Effector memory CD8-positive, alpha-beta T cell (primary cell): ENCODE measurements around the gene PIAS1.
A peak's percentile ranks its signal among the peaks of the same experiment; 100 is the strongest.

ENCODE experiments used
- ATAC-seq: fragments of 150-1000 bp; cut with Tn5 transposase; replicated peaks from 2 replicates; pipeline ENCODE4 v1.10.0; 2021; ENCODE audit warnings: mild to moderate bottlenecking, moderate library complexity
- DNase-seq, 3 experiments: peaks; one replicate each; pipeline ENCODE4 v3.0.0; 2021
- H3K27ac Mint-ChIP-seq, 2 donors: one replicate each; pipeline ENCODE4 v1.8.0; 2022; ENCODE audit warnings: mild to moderate bottlenecking in 2 of 2, mixed read lengths in 2 of 2, moderate library complexity in 2 of 2
- H3K27me3 Mint-ChIP-seq, 2 donors: one replicate each; pipeline ENCODE4 v1.8.0; 2022; ENCODE audit warnings: mixed read lengths in 2 of 2
- H3K36me3 Mint-ChIP-seq: one replicate; pipeline ENCODE4 v1.8.0; 2022; ENCODE audit warnings: mild to moderate bottlenecking, moderate library complexity, mixed read lengths; ENCODE audit not compliant: insufficient read depth
- H3K4me1 Mint-ChIP-seq, 2 donors: one replicate each; pipeline ENCODE4 v1.8.0; 2022; ENCODE audit warnings: low read depth in 2 of 2, mixed read lengths in 2 of 2
- H3K4me3 Mint-ChIP-seq, 2 donors: one replicate each; pipeline ENCODE4 v1.8.0; 2022; ENCODE audit warnings: mild to moderate bottlenecking in 2 of 2, mixed read lengths in 2 of 2, moderate library complexity in 2 of 2
- H3K9me3 Mint-ChIP-seq, 2 donors: one replicate each; pipeline ENCODE4 v1.8.0; 2022; ENCODE audit warnings: mixed read lengths in 2 of 2

PIAS1 gene

DNA sequence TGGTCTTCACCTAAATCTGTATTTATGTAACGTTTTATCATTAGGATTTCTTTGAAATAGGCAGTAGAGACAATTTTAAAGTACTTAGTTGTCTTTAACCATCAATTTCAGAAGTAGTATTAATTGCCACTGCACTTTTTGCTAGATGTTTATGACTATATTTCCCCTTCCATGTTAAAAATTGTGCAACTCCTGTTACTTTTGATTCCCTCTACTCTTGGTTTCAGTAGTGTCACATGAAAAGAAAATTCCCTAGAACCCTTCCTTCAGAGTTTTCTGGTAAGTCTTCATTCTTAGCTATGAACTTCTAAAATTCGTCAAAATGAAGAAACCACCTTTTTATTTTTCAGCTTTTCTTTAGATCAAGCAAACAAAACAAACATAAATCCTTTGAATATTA, 7.1 kb downstream of the PIAS1 start:
- no peak for DNase-seq

DNA sequence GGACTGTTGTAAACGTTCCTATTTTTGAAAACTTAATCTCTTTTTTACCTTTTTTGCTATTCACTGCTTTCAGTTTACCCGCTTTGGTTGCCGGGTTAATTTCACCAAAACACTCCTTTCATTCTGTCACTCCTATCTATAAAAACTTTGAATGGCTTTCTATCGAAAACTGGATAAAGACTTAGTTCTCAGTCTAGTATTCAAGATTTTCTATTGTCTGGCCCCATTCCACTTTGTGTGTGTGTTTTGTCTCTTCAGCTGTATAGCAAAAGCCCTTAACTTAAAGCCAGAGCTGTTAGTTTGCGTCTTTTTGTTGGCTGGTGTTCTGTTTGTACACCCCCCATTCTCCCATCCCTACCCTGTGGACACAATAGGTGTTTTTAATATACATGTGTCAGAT, 7.5 kb downstream of the PIAS1 start:
- H3K4me3 Mint-ChIP-seq, result peak overlapping the region; percentile 26 to 55
- ATAC-seq (no peak), DNase-seq (no peak)
- peaks cover 27% of the 10 kb centered on the region for H3K36me3 Mint-ChIP-seq
- H3K27ac Mint-ChIP-seq, result peak overlapping the region in 1 of 2 donors; percentile 65
- no peaks in the 10 kb centered on the region for H3K9me3 Mint-ChIP-seq
- peaks cover 33 to 56% of the 10 kb centered on the region in 2 donors for H3K4me1 Mint-ChIP-seq
- no peaks in the 10 kb centered on the region for H3K27me3 Mint-ChIP-seq

More for the DNA sequence above, 7.1 kb downstream of the PIAS1 start:
- Mint-ChIP-seq H3K4me3 (peak overlapping the region; percentile 26 to 55), H3K4me1 (peaks cover 35 to 56% of the 10 kb centered on the region in 2 donors), H3K36me3 (peaks cover 30% of the 10 kb centered on the region), H3K27ac (peak overlapping the region in 1 of 2 donors; percentile 65), H3K9me3 (no peaks in the 10 kb centered on the region), H3K27me3 (no peaks in the 10 kb centered on the region)
- no peak for ATAC-seq

GRCh38 chr15:68062214-68062613, 8.1 kb downstream of the PIAS1 start:
- Mint-ChIP-seq H3K4me3 (peak overlapping the region in 1 of 2 donors; percentile 55), H3K27ac (no peak overlapping the region), H3K4me1 (peaks cover 36 to 56% of the 10 kb centered on the region in 2 donors), H3K9me3 (no peaks in the 10 kb centered on the region), H3K36me3 (peaks cover 27% of the 10 kb centered on the region), H3K27me3 (no peaks in the 10 kb centered on the region)
- DNase-seq (no peak), ATAC-seq (peak; percentile 27)

DNA sequence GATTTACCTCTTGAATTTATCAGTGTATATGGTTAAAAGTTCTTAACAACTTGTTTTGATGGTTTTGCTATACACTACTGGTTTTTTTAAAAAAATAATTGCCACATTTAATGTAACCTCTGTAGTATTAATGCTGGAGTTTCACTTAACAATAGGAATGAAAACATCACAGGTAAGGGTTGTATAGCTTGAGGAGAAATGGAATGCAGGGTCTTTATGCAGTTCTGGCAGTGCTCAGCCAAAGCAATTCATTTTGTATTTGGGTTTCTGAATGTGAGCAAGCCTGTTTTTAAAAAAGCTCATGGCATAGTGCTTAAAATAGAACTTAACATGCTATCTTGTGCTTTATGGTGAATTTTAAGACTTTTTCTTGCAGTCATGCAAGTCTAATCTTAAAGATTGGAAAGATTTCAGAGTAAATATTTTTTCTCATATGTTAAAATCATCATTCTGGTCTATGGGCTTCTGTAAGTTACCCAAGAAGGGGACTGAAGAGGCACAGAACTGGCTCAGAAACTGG, 8.9 kb downstream of the PIAS1 start:
- DNase-seq (no peak), ATAC-seq (no peak)
- Mint-ChIP-seq H3K27ac (no peak overlapping the region), H3K9me3 (no peaks in the 10 kb centered on the region), H3K36me3 (peaks cover 27% of the 10 kb centered on the region), H3K27me3 (no peaks in the 10 kb centered on the region), H3K4me1 (peaks cover 34 to 56% of the 10 kb centered on the region in 2 donors), H3K4me3 (peak overlapping the region in 1 of 2 donors; percentile 55)

DNA sequence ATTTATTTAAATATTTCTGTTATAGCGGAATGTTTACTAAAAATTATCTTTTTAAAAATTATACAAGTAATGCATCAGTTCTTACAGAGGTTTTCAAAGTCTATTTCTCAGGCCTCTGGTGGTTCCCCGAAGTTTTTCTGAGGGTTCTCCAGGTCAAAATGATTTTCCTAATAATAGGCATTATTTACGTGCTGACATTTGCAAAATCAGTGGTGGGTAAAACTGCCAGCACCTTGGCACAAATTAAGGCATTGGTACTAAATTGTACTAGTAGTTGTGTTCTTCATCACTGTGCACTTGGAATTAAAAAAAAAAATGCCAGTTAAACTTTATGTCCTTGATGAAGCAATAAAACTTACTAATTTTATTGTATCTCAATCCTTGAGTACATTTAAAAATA, 9.5 kb downstream of the PIAS1 start:
- ATAC-seq, result no peak
- Mint-ChIP-seq H3K9me3 (no peaks in the 10 kb centered on the region), H3K4me3 (no peak overlapping the region), H3K4me1 (peaks cover 34 to 54% of the 10 kb centered on the region in 2 donors), H3K27me3 (no peaks in the 10 kb centered on the region), H3K27ac (no peak overlapping the region), H3K36me3 (peaks cover 30% of the 10 kb centered on the region)
- no peak for DNase-seq

DNA sequence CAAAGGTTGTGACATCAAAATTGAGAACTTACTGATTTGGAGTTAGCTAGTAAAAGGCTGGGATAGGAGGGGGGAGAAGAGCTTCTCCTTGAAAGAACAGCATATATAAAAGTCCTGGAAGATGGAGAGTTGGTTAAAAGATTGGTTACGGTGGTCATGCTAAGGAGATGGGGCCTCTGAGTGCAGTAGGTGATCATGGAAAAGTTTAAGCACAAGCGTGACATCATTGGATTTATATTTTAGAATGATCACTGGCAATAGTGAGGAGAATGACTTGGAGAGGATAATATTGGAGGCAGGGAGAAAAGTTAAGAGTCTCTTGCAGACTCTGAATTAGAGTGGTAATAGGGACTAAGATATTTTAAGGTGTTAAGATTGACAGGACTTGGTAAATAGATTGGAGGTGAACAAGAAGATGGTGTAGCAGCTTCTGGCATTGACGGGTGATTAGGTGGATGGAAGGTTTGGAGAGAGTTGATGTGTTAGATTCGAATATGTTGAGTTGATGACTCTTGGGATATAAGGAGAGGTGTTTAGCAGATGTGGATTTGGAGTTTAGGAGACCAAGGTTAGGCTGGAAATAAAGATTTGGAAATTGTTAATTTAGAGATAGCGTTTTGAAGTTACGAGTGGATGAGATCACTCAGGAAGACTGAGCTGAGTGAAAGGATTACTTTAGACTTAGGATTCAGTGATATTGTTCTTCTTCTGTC, 19.6 kb downstream of the PIAS1 start:
- ATAC-seq, result no peak
- Mint-ChIP-seq H3K9me3 (no peaks in the 10 kb centered on the region), H3K27ac (peak overlapping the region in 1 of 2 donors; percentile 8), H3K27me3 (no peaks in the 10 kb centered on the region), H3K4me1 (peaks cover 42 to 73% of the 10 kb centered on the region in 2 donors), H3K36me3 (peaks cover 19% of the 10 kb centered on the region), H3K4me3 (peak overlapping the region in 1 of 2 donors; percentile 19)
- no peak for DNase-seq

DNA sequence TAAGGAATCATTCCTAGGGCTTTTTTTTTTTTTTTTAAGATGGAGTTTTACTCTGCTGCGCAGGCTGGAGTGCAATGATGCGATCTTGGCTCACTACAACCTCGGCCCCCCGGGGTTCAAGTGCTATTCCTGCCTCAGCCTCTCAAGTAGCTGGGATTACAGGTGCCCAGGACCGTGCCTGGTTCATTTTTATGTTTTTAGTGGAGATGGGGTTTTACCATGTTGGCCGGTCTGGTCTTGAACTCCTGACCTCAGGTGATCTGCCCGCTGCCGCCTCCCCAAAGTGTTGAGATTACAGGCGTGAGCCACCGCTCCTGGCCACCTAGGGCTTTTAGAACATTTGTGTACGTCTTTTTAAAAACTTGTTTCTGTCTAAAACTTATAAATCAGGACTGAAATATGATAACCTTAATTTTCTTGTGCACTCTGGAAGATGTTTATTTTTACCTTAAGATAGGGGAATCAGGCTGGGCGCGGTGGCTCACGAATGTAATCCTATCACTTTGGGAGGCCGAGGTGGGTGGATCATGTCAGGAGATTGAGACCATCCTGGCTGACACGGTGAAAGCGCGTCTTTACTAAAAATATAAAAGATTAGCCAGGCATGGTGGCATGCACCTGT, 21.8 kb downstream of the PIAS1 start:
- H3K27me3 Mint-ChIP-seq, result no peaks in the 10 kb centered on the region
- H3K9me3 Mint-ChIP-seq, result no peaks in the 10 kb centered on the region
- no peak for DNase-seq
- H3K36me3 Mint-ChIP-seq, result peaks cover 22% of the 10 kb centered on the region
- no peak for ATAC-seq
- H3K4me3 Mint-ChIP-seq, result peak overlapping the region in 1 of 2 donors; percentile 36
- H3K4me1 Mint-ChIP-seq, result peaks cover 38 to 67% of the 10 kb centered on the region in 2 donors
- H3K27ac Mint-ChIP-seq, result no peak overlapping the region

DNA sequence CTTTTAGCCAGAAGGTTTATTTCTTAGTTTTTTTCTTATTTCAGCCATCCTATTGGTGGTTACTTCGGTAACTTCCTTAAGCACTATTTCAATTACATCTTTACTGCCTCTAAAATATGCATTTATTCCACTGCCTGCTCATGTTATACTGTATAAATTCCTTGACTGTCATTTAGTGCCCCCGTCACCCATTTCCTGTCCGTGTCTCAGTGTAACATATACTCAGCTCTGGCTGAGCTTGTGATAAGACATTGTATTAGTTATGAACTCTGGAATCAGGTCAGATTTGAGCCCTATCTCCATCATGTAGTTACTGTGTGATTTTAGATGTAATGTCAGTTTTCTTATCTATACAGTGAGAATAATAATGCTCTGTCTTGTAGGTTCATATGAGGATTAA, 24.2 kb downstream of the PIAS1 start:
- no peak overlapping the region for H3K27ac Mint-ChIP-seq
- no peaks in the 10 kb centered on the region for H3K9me3 Mint-ChIP-seq
- peaks cover 48 to 73% of the 10 kb centered on the region in 2 donors for H3K4me1 Mint-ChIP-seq
- no peaks in the 10 kb centered on the region for H3K27me3 Mint-ChIP-seq
- peaks cover 22% of the 10 kb centered on the region for H3K36me3 Mint-ChIP-seq
- ATAC-seq (peak; percentile 42), DNase-seq (no peak)
- no peak overlapping the region for H3K4me3 Mint-ChIP-seq

GRCh38 chr15:68080334-68080733, 26.2 kb downstream of the PIAS1 start:
- Mint-ChIP-seq H3K4me3 (peak overlapping the region; percentile 30 to 32), H3K27ac (peak overlapping the region in 1 of 2 donors; percentile 7), H3K4me1 (peaks cover 49 to 80% of the 10 kb centered on the region in 2 donors), H3K27me3 (no peaks in the 10 kb centered on the region), H3K9me3 (no peaks in the 10 kb centered on the region), H3K36me3 (peaks cover 22% of the 10 kb centered on the region)
- ATAC-seq (no peak), DNase-seq (no peak)

DNA sequence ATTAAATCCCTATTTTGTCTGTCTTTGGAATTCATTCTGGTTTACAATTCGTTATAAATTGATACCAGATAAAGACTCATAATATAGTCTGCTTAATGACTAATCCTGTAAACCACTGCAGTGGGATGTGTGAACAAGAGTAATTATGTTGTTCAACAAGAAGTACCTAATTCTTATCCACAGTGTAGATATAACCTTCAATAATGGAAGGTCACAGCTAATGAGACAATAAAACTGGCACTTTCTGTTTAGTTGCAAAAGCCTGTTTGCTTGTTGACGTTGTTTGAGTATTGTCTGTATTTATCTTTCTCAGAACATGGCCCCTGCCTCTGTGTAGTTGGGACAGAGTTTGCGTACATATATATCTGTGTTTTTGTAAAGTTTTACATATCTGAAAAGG, 26.7 kb downstream of the PIAS1 start:
- peak overlapping the region in 1 of 2 donors; percentile 32 for H3K4me3 Mint-ChIP-seq
- no peak for DNase-seq
- H3K36me3 Mint-ChIP-seq, result peaks cover 18% of the 10 kb centered on the region
- H3K27ac Mint-ChIP-seq, result peak overlapping the region in 1 of 2 donors; percentile 78
- no peaks in the 10 kb centered on the region for H3K9me3 Mint-ChIP-seq
- no peak for ATAC-seq
- H3K4me1 Mint-ChIP-seq, result peaks cover 51 to 78% of the 10 kb centered on the region in 2 donors
- no peaks in the 10 kb centered on the region for H3K27me3 Mint-ChIP-seq

- peak overlapping the region in 1 of 2 donors; percentile 38 for H3K27ac Mint-ChIP-seq
- peak overlapping the region in 1 of 2 donors; percentile 25 for H3K4me3 Mint-ChIP-seq
- peaks cover 17% of the 10 kb centered on the region for H3K36me3 Mint-ChIP-seq
- H3K27me3 Mint-ChIP-seq, result no peaks in the 10 kb centered on the region
- no peaks in the 10 kb centered on the region for H3K9me3 Mint-ChIP-seq
- ATAC-seq (no peak), DNase-seq (no peak)
- peaks cover 46 to 71% of the 10 kb centered on the region in 2 donors for H3K4me1 Mint-ChIP-seq
These were observed 27.9 kb downstream of the PIAS1 start for GRCh38 chr15:68081869-68082505.

DNA sequence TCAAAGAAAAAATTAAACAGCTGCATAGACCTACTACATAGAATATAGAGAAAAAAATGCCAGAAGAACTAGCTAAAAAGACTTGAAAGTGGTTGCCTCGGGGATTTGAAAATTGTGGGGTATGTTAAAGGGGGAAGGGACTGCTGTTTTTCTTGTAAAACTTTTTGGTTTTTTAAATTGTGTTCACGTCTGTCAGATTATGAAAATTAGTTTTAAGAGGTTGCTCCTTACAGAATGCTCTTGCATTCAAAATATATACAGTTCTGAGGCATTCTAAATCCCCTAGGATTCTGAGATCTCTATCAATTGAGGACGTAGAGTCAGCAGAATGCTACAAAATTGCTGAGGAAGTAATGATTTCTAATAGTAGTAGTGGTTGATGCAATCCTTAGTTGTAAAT, 28.6 kb downstream of the PIAS1 start:
- H3K9me3 Mint-ChIP-seq, result no peaks in the 10 kb centered on the region
- peaks cover 44 to 65% of the 10 kb centered on the region in 2 donors for H3K4me1 Mint-ChIP-seq
- no peak for ATAC-seq
- no peaks in the 10 kb centered on the region for H3K27me3 Mint-ChIP-seq
- peak overlapping the region in 1 of 2 donors; percentile 9 for H3K4me3 Mint-ChIP-seq
- peaks cover 24% of the 10 kb centered on the region for H3K36me3 Mint-ChIP-seq
- peak overlapping the region in 1 of 2 donors; percentile 38 for H3K27ac Mint-ChIP-seq
- no peak for DNase-seq

DNA sequence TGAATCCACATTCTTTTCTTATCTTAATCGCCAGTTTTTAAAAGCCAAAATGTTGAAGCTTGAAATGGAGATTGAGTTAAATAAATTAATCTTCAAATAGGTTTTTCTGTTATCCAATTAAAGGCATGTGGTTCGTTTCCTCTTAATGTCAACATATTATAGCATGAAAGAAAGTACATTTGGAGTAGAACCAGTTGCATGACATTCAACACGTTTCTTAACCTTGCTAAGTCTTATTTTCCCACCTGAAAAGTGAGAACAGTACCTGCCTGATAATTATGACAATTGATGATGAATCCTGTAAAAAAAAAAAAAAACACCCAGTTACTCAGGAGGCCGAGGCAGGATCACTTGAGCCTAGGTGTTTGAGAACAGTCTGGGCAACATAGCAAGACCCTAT, 29.3 kb downstream of the PIAS1 start:
- peak overlapping the region in 1 of 2 donors; percentile 9 for H3K4me3 Mint-ChIP-seq
- no peaks in the 10 kb centered on the region for H3K9me3 Mint-ChIP-seq
- DNase-seq (no peak), ATAC-seq (no peak)
- peaks cover 42 to 62% of the 10 kb centered on the region in 2 donors for H3K4me1 Mint-ChIP-seq
- H3K27ac Mint-ChIP-seq, result no peak overlapping the region
- peaks cover 26% of the 10 kb centered on the region for H3K36me3 Mint-ChIP-seq
- no peaks in the 10 kb centered on the region for H3K27me3 Mint-ChIP-seq
